Gastrocnemius medialis (tissue), 4 donors: Measurements from ENCODE around the gene NBPF4. TPM values are rescaled to one million over a fixed set of nuclear protein-coding genes. Genes with fewer than 3 reads are reported as not detected.
"Not testable (repeated sequence)": the region's sequence is repeated elsewhere in the genome, so short reads cannot be mapped to it uniquely, and the experiment has no call there.

ENCODE experiments used
- ATAC-seq, 2 donors: fragments of 150-250 bp; one replicate each; pipeline ENCODE4 v1.9.1; 2016
- DNase-seq, 2 donors: peaks; one replicate each; pipeline ENCODE4 v3.0.0-alpha.2; 2019
- H3K27ac ChIP-seq, 4 donors: fragments of 200-600 bp; sonication (generic); 1 replicate in 1 of 4; 2 replicates in 3 of 4; pipeline ENCODE4 v1.5.1; 2016 to 2018; ENCODE audit warnings: mild to moderate bottlenecking in 2 of 4, moderate library complexity in 1 of 4
- H3K27me3 ChIP-seq, 3 donors: fragments of 200-600 bp; sonication (generic) in 2 of 3; 1 replicate in 1 of 3; 2 replicates in 2 of 3; pipeline versions ENCODE4 v1.5.1 to v1.6.0; 2016 to 2019; ENCODE audit warnings: mild to moderate bottlenecking in 1 of 3, moderate library complexity in 1 of 3
- H3K36me3 ChIP-seq, 2 donors: fragments of 200-600 bp; sonication (generic) in 1 of 2; one replicate each; pipeline ENCODE4 v1.5.1; 2017 to 2018
- H3K4me1 ChIP-seq, 2 donors: fragments of 200-600 bp; sonication (generic) in 1 of 2; one replicate each; pipeline ENCODE4 v1.5.1; 2016 to 2017; ENCODE audit warnings: mild to moderate bottlenecking in 2 of 2
- H3K4me3 ChIP-seq, 4 donors: fragments of 200-600 bp; sonication (generic) in 3 of 4; 1 replicate in 1 of 4; 2 replicates in 3 of 4; pipeline ENCODE4 v1.5.1; 2016 to 2019; ENCODE audit warnings: mild to moderate bottlenecking in 2 of 4
- H3K9me3 ChIP-seq, 3 donors: fragments of 200-600 bp; sonication (generic) in 2 of 3; 1 replicate in 1 of 3; 2 replicates in 2 of 3; pipeline ENCODE4 v1.5.1; 2016 to 2019
- in situ Hi-C, 4 donors: fragments of 200-750 bp; cut with MboI; loops; one replicate each; pipeline versions ENCODE4 v1.15.0 to v1.8.0; 2017; ENCODE audit warnings: low sequenced_read_pairs in 4 of 4
- intact Hi-C: fragments of 100-400 bp; cut with DNase I; formaldehyde crosslinking; loops from one replicate; pipeline ENCODE4 v1.15.1; 2023; ENCODE audit warnings: low total_unique reads
- total RNA-seq, 4 donors: library from RNA; depleted of rRNA; stranded (reverse); fragments of >200 nt; gene quantifications; one replicate each; pipeline versions ENCODE4 v1.1.0 to v1.2.3, GENCODE V29; 2016

NBPF4 gene
- total RNA-seq, 4 donors from 2014 or later, result not detected

DNA sequence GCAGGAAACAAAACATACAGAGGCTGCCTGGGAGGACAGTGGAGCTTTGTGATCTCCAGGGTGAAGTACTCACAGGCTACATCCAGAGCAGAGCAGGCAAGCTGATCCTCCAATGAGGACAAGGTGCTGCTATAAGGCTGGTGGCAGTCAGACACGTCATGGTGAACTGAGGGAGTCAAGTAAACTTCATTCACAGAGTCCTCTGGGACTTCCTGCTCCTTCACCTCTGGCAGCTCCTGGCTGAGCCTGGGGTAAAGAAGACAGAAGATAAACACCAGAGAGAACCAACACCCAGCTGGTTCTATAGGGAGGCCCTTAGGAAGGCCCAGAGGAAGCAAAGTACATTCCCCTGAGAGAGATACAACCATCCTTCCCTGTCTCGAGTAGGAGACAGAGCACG lies 11.7 kb downstream of the NBPF4 start:
- DNase-seq, H3K4me3 ChIP-seq, intact Hi-C loops, H3K27ac ChIP-seq, H3K27me3 ChIP-seq, ATAC-seq, H3K4me1 ChIP-seq, H3K9me3 ChIP-seq, in situ Hi-C loops, H3K36me3 ChIP-seq: not testable (repeated sequence)

- ATAC-seq, H3K9me3 ChIP-seq, H3K27ac ChIP-seq, H3K4me1 ChIP-seq, H3K36me3 ChIP-seq, DNase-seq, in situ Hi-C loops, H3K4me3 ChIP-seq, H3K27me3 ChIP-seq, intact Hi-C loops: not testable (repeated sequence)
These were observed 13.9 kb downstream of the NBPF4 start for GRCh38 chr1:108229976-108230375.

- H3K4me1 ChIP-seq, H3K27ac ChIP-seq, DNase-seq, ATAC-seq, H3K36me3 ChIP-seq, in situ Hi-C loops, H3K9me3 ChIP-seq, H3K27me3 ChIP-seq, intact Hi-C loops, H3K4me3 ChIP-seq: not testable (repeated sequence)
These were observed 16.1 kb downstream of the NBPF4 start for GRCh38 chr1:108227772-108228171.

GRCh38 chr1:108226855-108227254 lies 17.0 kb downstream of the NBPF4 start:
- H3K27me3 ChIP-seq, H3K27ac ChIP-seq, intact Hi-C loops, ATAC-seq, H3K36me3 ChIP-seq, in situ Hi-C loops, H3K9me3 ChIP-seq, H3K4me3 ChIP-seq, DNase-seq, H3K4me1 ChIP-seq: not testable (repeated sequence)

DNA sequence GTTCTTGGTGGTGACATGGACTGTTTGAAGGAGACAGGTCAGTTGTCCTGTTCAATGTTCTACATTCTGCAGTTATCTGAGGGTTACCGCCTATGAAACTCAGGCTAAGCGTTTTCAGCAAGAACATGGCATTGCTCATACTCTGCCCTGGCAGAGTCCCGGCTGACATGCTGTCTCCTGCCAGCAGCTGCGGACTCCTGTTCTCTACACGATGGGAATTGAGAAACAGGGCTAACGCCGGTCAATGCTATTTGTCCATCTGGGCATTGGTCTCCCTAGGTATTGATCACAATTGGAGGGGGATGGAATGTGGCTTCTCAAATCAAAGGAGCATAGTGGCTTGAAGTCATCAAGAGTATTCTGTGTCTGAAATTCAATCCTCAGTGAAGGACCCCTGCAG lies 20.6 kb downstream of the NBPF4 start:
- in situ Hi-C loops, result loop anchor here in 3 of 4 donors (25.0 kb wide), 3 partner anchors 114 to 464 kb away; partner anchors contain the start of gene PRPF38B (in 1 of the 3)

GRCh38 chr1:108217515-108218174 lies 26.2 kb downstream of the NBPF4 start:
- in situ Hi-C loops, result loop anchor here in 3 of 4 donors (25.0 kb wide), 3 partner anchors 120 to 470 kb away; partner anchors contain the start of gene PRPF38B (in 1 of the 3)
- H3K4me1 ChIP-seq, intact Hi-C loops, H3K36me3 ChIP-seq, H3K4me3 ChIP-seq, H3K27ac ChIP-seq, H3K27me3 ChIP-seq, DNase-seq, ATAC-seq, H3K9me3 ChIP-seq: not testable (repeated sequence)

More for the DNA sequence above, 20.6 kb downstream of the NBPF4 start:
- H3K27ac ChIP-seq, H3K4me3 ChIP-seq, ATAC-seq, H3K27me3 ChIP-seq, H3K36me3 ChIP-seq, DNase-seq, H3K9me3 ChIP-seq, intact Hi-C loops, H3K4me1 ChIP-seq: not testable (repeated sequence)

GRCh38 chr1:108217007-108217406 lies 26.9 kb downstream of the NBPF4 start:
- H3K4me1 ChIP-seq, H3K9me3 ChIP-seq, H3K4me3 ChIP-seq, H3K36me3 ChIP-seq, H3K27me3 ChIP-seq, ATAC-seq, DNase-seq, intact Hi-C loops, H3K27ac ChIP-seq: not testable (repeated sequence)
- in situ Hi-C loops, result loop anchor here in 3 of 4 donors (25.0 kb wide), 3 partner anchors 120 to 470 kb away; partner anchors contain the start of gene PRPF38B (in 1 of the 3)

DNA sequence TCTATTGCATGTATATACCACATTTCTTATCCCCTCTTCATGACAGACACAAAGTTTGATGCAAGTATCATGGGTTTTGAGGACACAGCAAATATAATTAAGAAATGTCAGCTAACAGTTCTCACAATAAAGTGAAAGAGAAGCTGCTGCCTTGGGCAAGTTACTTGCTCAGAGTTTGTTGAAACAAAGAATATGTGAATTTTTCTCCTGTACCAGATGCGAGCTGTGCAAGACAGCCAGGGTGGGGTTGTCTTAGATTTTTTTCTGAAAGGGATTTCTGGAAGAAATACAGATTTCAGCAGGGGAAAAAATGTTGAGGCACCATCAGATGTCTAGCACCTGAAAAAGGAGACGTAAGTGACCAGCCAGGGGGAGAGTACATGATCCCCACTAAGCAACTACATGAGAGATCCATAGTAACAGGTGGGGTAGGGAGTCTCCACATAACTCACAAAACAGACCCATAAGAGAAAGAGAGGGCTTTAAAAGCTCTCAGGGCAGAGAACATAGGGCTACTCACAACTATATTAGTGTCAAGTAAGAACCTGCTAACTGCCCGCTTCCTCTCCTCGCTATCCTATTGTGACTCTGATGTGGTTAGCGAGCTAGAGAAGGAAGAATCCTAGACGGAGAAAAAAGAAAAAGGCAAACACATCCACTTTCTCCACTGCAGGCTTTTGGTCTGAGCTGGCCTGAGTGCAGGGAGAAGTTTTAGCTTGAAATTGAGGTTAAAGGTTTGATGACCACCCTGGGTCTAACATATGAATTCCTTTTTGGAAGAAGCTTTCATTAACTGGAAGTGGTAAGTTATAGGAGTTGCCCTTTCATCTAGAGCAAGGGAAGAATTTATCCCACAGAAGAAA lies 27.6 kb downstream of the NBPF4 start:
- H3K27ac ChIP-seq, intact Hi-C loops, H3K27me3 ChIP-seq, DNase-seq, ATAC-seq, H3K4me1 ChIP-seq, H3K4me3 ChIP-seq, H3K9me3 ChIP-seq, H3K36me3 ChIP-seq: not testable (repeated sequence)
- in situ Hi-C loops, result loop anchor here in 3 of 4 donors (25.0 kb wide), 3 partner anchors 121 to 471 kb away; partner anchors contain the start of gene PRPF38B (in 1 of the 3)
